GM23338 (cell line): ENCODE data around the gene PBLD. TPM values are rescaled to one million over a fixed set of nuclear protein-coding genes. Genes with fewer than 3 reads are reported as not detected.

Experiments
- ATAC-seq: fragments of 200-7000 bp; cut with Tn5 transposase; 3 replicates; pipeline ENCODE4 v1.9.1; 2020
- DNase-seq: peaks from one replicate; pipeline ENCODE4 v3.0.0-alpha.2; 2015; ENCODE audit warnings: low spot score
- H2AFZ ChIP-seq: fragments of 200-600 bp; sonication (generic); 2 replicates; pipeline ENCODE4 v1.8.0; 2016; ENCODE audit warnings: antibody characterized with exemption, mild to moderate bottlenecking, moderate library complexity
- H3F3A ChIP-seq: fragments of 200-600 bp; sonication (generic); replicated peaks from 2 replicates; pipeline ENCODE4 v1.8.0; 2017; ENCODE audit warnings: antibody characterized with exemption, mixed run types, low read depth
- H3K27ac ChIP-seq: fragments of 200-600 bp; sonication (generic); 2 replicates; pipeline ENCODE4 v1.6.1; 2016; ENCODE audit warnings: low read depth
- H3K27me3 ChIP-seq: fragments of 200-600 bp; sonication (generic); 2 replicates; pipeline ENCODE4 v1.8.0; 2016; ENCODE audit warnings: mild to moderate bottlenecking, mixed run types, moderate library complexity; ENCODE audit not compliant: insufficient read depth
- H3K36me3 ChIP-seq: fragments of 200-600 bp; sonication (generic); 2 replicates; pipeline ENCODE4 v1.8.0; 2016; ENCODE audit warnings: mild to moderate bottlenecking; ENCODE audit not compliant: insufficient read depth
- H3K4me1 ChIP-seq: fragments of 200-600 bp; sonication (generic); 2 replicates; pipeline ENCODE4 v1.8.0; 2016; ENCODE audit warnings: mild to moderate bottlenecking, moderate library complexity; ENCODE audit not compliant: insufficient read depth
- H3K4me2 ChIP-seq: fragments of 200-600 bp; sonication (generic); 2 replicates; pipeline ENCODE4 v1.7.1; 2017; ENCODE audit warnings: mixed run types
- H3K4me3 ChIP-seq: fragments of 200-600 bp; sonication (generic); 2 replicates; pipeline ENCODE4 v1.6.1; 2016; ENCODE audit warnings: mixed run types
- H3K79me2 ChIP-seq: fragments of 200-600 bp; sonication (generic); replicated peaks from 2 replicates; pipeline ENCODE4 v1.8.0; 2017; ENCODE audit warnings: mild to moderate bottlenecking; ENCODE audit not compliant: insufficient read depth
- H3K9me2 ChIP-seq: fragments of 200-600 bp; sonication (generic); 2 replicates; pipeline ENCODE4 v1.8.0; 2017; ENCODE audit not compliant: insufficient read depth
- H4K20me1 ChIP-seq: fragments of 200-600 bp; sonication (generic); replicated peaks from 2 replicates; pipeline ENCODE4 v1.8.0; 2017; ENCODE audit warnings: mild to moderate bottlenecking; ENCODE audit not compliant: insufficient read depth
- H3K27ac Mint-ChIP-seq: 2 replicates; pipeline ENCODE4 v1.8.0; 2020; ENCODE audit warnings: inconsistent platforms, mild to moderate bottlenecking, moderate library complexity, mixed read lengths
- H3K27me3 Mint-ChIP-seq: 3 replicates; pipeline ENCODE4 v1.8.0; 2022; ENCODE audit warnings: low read depth, mild to moderate bottlenecking, moderate library complexity, mixed read lengths, inconsistent platforms; ENCODE audit not compliant: insufficient read depth, poor library complexity
- H3K36me3 Mint-ChIP-seq: 3 replicates; pipeline ENCODE4 v1.8.0; 2021; ENCODE audit warnings: low read depth, mild to moderate bottlenecking, inconsistent platforms, moderate library complexity, mixed read lengths
- H3K4me1 Mint-ChIP-seq: 3 replicates; pipeline ENCODE4 v1.8.0; 2020; ENCODE audit warnings: mild to moderate bottlenecking, inconsistent platforms, mixed read lengths
- H3K4me3 Mint-ChIP-seq: 3 replicates; pipeline ENCODE4 v1.8.0; 2021; ENCODE audit warnings: moderate library complexity, mild to moderate bottlenecking, inconsistent platforms, mixed read lengths
- H3K9me3 Mint-ChIP-seq: 3 replicates; pipeline ENCODE4 v1.8.0; 2020; ENCODE audit warnings: moderate library complexity, mild to moderate bottlenecking, inconsistent platforms, mixed read lengths
- CREB1 ChIP-seq: fragments of 250-450 bp; sonication (Bioruptor Pico); IDR thresholded peaks from 2 replicates; pipeline ENCODE4 v1.5.0; 2020; ENCODE audit warnings: low read depth, mild to moderate bottlenecking, moderate library complexity
- EZH2 ChIP-seq: fragments of 200-600 bp; sonication (generic); IDR thresholded peaks from one replicate; pipeline ENCODE4 v1.8.0; 2017; ENCODE audit warnings: antibody characterized with exemption, mild to moderate bottlenecking, low read depth; ENCODE audit not compliant: unreplicated experiment
- EZH2phosphoT487 ChIP-seq: fragments of 200-600 bp; sonication (generic); IDR thresholded peaks from one replicate; pipeline ENCODE4 v1.8.1; 2018; ENCODE audit warnings: antibody characterized with exemption; ENCODE audit not compliant: unreplicated experiment
- JUNB ChIP-seq: IDR thresholded peaks from one replicate; pipeline ENCODE4 v1.6.1; 2016; ENCODE audit warnings: antibody characterized with exemption; ENCODE audit not compliant: unreplicated experiment
- NANOG ChIP-seq: IDR thresholded peaks from 2 replicates; pipeline ENCODE4 v1.6.1; 2016; ENCODE audit warnings: antibody characterized with exemption, borderline replicate concordance
- POLR2AphosphoS5 ChIP-seq: IDR thresholded peaks from 2 replicates; pipeline ENCODE4 v1.6.1; 2016; ENCODE audit warnings: antibody characterized with exemption, low read depth
- polyA plus RNA-seq: library from polyadenylated mRNA; unstranded; fragments of >200 nt; fragmentation: Nextera tagmentation; extraction: Ambion mirVana; gene quantifications from 2 replicates; pipeline ENCODE4 v1.2.1, GENCODE V29; 2016
- total RNA-seq: library from RNA; depleted of rRNA; stranded (reverse); fragments of >200 nt; shearing (Covaris generic); gene quantifications from 2 replicates; pipeline ENCODE4 v1.2.3, GENCODE V29; 2014
- TF ChIP-seq, protein P1 (sequence below): fragments of 250-450 bp; sonication (Bioruptor Pico); IDR thresholded peaks from 2 replicates; pipeline ENCODE4 v1.5.0; 2020; ENCODE audit warnings: mild to moderate bottlenecking, moderate library complexity
- TF ChIP-seq, protein P2 (sequence below): IDR thresholded peaks from 2 replicates; pipeline ENCODE4 v1.6.1; 2016; ENCODE audit warnings: antibody characterized with exemption
- TF ChIP-seq, protein P3 (sequence below): IDR thresholded peaks from one replicate; pipeline ENCODE4 v1.6.1; 2018; ENCODE audit warnings: antibody characterized with exemption; ENCODE audit not compliant: unreplicated experiment

Gene PBLD
- total and polyA plus RNA-seq, 2 experiments from 2014 or later: 0.90 to 1.5 TPM

DNA sequence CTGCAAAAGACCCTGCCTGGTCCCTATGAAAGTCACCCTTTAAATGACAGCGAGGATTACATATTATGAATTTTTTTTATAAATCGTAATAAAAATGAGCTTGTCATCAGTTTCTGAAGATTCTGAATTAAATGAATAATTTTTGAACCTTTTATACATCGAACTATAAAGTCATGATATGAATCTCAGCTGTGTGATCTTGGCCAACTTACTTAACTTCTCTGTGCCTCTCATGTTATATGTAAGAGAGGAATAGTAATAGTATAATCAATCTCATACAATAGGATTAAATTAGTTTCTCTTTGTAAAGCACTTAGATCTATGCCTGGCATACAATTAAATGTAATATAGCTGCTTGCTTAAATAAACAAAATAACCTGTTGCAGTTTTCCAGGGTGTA lies 95.6 kb downstream of the PBLD start:
- Mint-ChIP-seq H3K27ac (no peak overlapping the region), H3K27me3 (peaks cover 5% of the 10 kb centered on the region), H3K9me3 (no peaks in the 10 kb centered on the region), H3K4me3 (no peak overlapping the region), H3K36me3 (no peaks in the 10 kb centered on the region), H3K4me1 (peaks cover 1% of the 10 kb centered on the region; the same call in 2 of the 3 replicates)
- no peaks in the 10 kb centered on the region for H3K36me3 ChIP-seq
- H3F3A ChIP-seq: no peaks in the 10 kb centered on the region; the same call in 1 of the 2 replicates
- H3K9me2 ChIP-seq: no peaks in the 10 kb centered on the region
- peaks cover 3% of the 10 kb centered on the region for H3K4me1 ChIP-seq
- ATAC-seq (no peak), DNase-seq (no peak)
- H2AFZ ChIP-seq: no peak overlapping the region
- no peak overlapping the region for H3K27ac ChIP-seq
- peaks cover 19% of the 10 kb centered on the region for H3K27me3 ChIP-seq
- H3K4me3 ChIP-seq: no peak overlapping the region
- no peaks in the 10 kb centered on the region for H3K79me2 ChIP-seq
- TF ChIP-seq POLR2AphosphoS5: no peak
- TF ChIP-seq NANOG: no peak
- no peaks in the 10 kb centered on the region for H4K20me1 ChIP-seq
- H3K4me2 ChIP-seq: no peak overlapping the region

DNA sequence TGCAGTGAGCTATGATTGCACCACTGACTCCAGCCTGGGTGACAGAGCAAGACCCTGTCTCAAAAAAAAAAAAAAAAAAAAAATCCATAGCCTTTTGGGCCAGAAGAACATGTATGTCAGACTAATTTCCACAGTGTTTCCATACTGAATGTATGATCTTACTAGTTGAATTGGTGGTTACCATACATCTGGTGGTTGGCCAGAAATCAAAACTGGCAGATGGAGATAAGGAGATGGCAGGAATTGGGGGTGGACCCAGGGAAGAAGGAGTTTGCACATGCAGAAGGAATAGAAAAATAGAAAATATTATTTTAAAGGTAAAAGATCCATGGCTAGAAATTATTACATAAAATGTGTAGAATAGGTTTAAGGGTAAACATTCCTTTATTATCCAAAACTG lies 97.1 kb downstream of the PBLD start:
- H3K4me1 ChIP-seq: peaks cover 7% of the 10 kb centered on the region
- DNase-seq: no peak

More for the DNA sequence above, 97.1 kb downstream of the PBLD start:
- Histone ChIP-seq H3K79me2 (no peaks in the 10 kb centered on the region), H3F3A (no peaks in the 10 kb centered on the region; the same call in 1 of the 2 replicates), H2AFZ (no peak overlapping the region), H3K4me2 (no peak overlapping the region), H3K9me2 (no peaks in the 10 kb centered on the region), H4K20me1 (no peaks in the 10 kb centered on the region), H3K27me3 (peaks cover 29% of the 10 kb centered on the region), H3K4me3 (no peak overlapping the region), H3K27ac (no peak overlapping the region), H3K36me3 (no peaks in the 10 kb centered on the region)
- no peak for TF ChIP-seq EZH2phosphoT487
- TF ChIP-seq EZH2: no peak
- no peak for TF ChIP-seq NANOG
- no peak for TF ChIP-seq CREB1 (CRISPR knock-in tag)
- TF ChIP-seq JUNB: no peak
- TF ChIP-seq, protein P1, sequence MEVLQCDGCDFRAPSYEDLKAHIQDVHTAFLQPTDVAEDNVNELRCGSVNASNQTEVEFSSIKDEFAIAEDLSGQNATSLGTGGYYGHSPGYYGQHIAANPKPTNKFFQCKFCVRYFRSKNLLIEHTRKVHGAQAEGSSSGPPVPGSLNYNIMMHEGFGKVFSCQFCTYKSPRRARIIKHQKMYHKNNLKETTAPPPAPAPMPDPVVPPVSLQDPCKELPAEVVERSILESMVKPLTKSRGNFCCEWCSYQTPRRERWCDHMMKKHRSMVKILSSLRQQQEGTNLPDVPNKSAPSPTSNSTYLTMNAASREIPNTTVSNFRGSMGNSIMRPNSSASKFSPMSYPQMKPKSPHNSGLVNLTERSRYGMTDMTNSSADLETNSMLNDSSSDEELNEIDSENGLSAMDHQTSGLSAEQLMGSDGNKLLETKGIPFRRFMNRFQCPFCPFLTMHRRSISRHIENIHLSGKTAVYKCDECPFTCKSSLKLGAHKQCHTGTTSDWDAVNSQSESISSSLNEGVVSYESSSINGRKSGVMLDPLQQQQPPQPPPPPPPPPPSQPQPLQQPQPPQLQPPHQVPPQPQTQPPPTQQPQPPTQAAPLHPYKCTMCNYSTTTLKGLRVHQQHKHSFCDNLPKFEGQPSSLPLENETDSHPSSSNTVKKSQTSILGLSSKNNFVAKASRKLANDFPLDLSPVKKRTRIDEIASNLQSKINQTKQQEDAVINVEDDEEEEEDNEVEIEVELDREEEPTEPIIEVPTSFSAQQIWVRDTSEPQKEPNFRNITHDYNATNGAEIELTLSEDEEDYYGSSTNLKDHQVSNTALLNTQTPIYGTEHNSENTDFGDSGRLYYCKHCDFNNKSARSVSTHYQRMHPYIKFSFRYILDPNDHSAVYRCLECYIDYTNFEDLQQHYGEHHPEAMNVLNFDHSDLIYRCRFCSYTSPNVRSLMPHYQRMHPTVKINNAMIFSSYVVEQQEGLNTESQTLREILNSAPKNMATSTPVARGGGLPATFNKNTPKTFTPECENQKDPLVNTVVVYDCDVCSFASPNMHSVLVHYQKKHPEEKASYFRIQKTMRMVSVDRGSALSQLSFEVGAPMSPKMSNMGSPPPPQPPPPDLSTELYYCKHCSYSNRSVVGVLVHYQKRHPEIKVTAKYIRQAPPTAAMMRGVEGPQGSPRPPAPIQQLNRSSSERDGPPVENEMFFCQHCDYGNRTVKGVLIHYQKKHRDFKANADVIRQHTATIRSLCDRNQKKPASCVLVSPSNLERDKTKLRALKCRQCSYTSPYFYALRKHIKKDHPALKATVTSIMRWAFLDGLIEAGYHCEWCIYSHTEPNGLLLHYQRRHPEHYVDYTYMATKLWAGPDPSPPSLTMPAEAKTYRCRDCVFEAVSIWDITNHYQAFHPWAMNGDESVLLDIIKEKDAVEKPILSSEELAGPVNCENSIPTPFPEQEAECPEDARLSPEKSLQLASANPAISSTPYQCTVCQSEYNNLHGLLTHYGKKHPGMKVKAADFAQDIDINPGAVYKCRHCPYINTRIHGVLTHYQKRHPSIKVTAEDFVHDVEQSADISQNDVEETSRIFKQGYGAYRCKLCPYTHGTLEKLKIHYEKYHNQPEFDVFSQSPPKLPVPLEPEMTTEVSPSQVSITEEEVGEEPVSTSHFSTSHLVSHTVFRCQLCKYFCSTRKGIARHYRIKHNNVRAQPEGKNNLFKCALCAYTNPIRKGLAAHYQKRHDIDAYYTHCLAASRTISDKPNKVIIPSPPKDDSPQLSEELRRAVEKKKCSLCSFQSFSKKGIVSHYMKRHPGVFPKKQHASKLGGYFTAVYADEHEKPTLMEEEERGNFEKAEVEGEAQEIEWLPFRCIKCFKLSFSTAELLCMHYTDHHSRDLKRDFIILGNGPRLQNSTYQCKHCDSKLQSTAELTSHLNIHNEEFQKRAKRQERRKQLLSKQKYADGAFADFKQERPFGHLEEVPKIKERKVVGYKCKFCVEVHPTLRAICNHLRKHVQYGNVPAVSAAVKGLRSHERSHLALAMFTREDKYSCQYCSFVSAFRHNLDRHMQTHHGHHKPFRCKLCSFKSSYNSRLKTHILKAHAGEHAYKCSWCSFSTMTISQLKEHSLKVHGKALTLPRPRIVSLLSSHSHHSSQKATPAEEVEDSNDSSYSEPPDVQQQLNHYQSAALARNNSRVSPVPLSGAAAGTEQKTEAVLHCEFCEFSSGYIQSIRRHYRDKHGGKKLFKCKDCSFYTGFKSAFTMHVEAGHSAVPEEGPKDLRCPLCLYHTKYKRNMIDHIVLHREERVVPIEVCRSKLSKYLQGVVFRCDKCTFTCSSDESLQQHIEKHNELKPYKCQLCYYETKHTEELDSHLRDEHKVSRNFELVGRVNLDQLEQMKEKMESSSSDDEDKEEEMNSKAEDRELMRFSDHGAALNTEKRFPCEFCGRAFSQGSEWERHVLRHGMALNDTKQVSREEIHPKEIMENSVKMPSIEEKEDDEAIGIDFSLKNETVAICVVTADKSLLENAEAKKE: no peak
- TF ChIP-seq, protein P2, sequence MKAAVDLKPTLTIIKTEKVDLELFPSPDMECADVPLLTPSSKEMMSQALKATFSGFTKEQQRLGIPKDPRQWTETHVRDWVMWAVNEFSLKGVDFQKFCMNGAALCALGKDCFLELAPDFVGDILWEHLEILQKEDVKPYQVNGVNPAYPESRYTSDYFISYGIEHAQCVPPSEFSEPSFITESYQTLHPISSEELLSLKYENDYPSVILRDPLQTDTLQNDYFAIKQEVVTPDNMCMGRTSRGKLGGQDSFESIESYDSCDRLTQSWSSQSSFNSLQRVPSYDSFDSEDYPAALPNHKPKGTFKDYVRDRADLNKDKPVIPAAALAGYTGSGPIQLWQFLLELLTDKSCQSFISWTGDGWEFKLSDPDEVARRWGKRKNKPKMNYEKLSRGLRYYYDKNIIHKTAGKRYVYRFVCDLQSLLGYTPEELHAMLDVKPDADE: no peak
- TF ChIP-seq, protein P3, sequence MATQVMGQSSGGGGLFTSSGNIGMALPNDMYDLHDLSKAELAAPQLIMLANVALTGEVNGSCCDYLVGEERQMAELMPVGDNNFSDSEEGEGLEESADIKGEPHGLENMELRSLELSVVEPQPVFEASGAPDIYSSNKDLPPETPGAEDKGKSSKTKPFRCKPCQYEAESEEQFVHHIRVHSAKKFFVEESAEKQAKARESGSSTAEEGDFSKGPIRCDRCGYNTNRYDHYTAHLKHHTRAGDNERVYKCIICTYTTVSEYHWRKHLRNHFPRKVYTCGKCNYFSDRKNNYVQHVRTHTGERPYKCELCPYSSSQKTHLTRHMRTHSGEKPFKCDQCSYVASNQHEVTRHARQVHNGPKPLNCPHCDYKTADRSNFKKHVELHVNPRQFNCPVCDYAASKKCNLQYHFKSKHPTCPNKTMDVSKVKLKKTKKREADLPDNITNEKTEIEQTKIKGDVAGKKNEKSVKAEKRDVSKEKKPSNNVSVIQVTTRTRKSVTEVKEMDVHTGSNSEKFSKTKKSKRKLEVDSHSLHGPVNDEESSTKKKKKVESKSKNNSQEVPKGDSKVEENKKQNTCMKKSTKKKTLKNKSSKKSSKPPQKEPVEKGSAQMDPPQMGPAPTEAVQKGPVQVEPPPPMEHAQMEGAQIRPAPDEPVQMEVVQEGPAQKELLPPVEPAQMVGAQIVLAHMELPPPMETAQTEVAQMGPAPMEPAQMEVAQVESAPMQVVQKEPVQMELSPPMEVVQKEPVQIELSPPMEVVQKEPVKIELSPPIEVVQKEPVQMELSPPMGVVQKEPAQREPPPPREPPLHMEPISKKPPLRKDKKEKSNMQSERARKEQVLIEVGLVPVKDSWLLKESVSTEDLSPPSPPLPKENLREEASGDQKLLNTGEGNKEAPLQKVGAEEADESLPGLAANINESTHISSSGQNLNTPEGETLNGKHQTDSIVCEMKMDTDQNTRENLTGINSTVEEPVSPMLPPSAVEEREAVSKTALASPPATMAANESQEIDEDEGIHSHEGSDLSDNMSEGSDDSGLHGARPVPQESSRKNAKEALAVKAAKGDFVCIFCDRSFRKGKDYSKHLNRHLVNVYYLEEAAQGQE: no peak
- H3K4me1 Mint-ChIP-seq: peaks cover 9% of the 10 kb centered on the region
- no peak overlapping the region for H3K27ac Mint-ChIP-seq
- no peak for ATAC-seq
- H3K27me3 Mint-ChIP-seq: peaks cover 11% of the 10 kb centered on the region
- no peaks in the 10 kb centered on the region for H3K36me3 Mint-ChIP-seq
- no peaks in the 10 kb centered on the region for H3K9me3 Mint-ChIP-seq
- no peak overlapping the region for H3K4me3 Mint-ChIP-seq
